HG02588 (cell line): Measurements from ENCODE around the gene RHEBL1.

Experiments
- ATAC-seq: cut with Tn5 transposase; IDR thresholded peaks from one replicate; pipeline ENCODE4 v1.9.1; 2021; ENCODE audit warnings: mild to moderate bottlenecking, moderate library complexity; ENCODE audit not compliant: unreplicated experiment

The RHEBL1 gene

DNA sequence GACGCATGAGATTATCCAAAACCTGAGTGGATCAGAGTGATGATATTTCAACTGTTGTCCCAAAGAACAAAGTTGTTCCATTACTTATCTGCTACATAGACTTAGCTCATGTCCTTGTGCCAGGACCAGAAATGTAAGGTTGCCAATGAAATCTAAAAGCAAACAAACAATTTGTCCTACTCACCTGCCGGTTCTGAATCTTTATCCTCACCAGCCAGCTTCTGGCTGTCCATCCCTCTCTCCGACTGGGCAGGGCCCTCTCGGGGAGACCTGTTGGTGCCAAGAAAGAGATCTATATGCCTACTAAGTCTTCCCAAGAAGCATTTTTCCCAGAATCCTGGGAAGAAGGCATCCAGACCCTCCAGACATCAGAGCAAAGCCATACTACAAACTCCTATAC is 14.7 kb downstream of the RHEBL1 start:
- ATAC-seq: no peak

DNA sequence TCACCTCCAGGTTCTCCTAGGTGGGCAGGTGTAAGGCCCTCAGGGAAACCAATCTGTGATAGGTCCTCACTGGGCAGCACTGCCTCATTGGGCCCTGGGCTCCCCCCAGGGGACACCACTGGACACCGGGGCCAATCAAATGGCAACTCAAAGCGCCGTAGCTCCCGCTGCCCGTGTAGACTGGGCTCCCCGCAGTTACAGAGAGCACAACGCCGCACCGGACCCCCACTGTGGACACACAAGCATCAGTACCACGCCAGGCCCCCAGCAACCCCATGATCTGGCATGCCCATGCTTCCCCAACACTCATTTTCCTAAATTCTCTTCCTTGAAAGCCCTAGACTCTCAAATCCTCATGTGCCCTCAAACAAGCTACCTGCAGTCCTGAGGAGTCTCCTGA is 15.3 kb downstream of the RHEBL1 start:
- ATAC-seq: no peak

DNA sequence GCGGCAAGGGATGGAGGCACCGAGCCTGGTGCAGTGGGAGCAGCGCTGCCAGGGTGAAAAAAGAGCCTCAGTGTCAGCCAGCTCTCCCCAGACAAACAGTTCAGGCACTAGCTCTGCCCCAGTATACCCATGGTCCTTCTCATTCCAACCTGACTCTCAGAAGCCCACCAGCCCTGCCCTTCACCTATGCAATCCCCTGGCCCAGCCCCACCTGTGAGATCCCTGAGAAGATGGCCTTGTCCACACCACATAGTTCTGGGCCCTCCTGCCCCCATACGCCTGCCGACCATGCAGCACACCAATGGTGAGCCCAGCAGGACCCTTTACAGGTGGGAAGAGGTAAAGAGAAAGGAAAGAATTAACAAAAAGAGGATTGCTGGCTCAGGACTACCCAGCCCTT is 15.7 kb downstream of the RHEBL1 start:
- ATAC-seq: no peak

DNA sequence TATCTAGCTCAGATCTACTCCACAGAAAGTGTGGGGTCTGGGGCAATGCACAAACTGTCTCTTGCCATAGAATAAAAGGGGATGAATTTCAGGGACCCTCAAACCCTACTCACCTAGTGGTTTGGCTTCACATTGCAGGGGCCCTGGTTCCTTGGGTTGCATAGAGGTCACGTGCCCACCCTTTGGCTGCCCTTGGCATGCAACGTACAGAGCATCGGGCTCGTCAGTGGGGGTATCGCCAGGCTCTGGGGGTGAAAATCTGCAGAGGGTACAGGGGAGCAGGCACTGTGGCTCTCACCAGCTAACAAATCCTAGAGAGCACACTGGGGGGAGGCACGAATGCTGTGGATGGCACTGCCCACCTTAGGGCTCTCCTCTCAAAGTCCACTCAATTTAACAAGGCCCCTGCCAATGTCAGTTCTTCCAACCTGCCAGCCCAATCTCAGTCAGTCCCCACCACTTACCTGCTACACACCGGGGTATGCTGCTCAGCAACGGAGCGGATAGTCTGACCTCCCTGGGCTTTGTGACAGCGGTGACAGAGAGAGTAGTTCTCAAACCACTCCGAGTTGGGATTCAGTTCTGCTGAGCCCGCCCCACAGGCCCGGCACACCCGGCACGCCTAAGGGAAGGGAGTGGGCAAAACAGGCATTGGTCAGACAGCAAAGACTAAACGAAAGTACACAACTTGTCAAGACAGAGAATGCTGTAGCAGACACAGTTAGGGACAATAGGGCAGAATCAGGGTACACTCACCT is 17.1 kb downstream of the RHEBL1 start:
- no peak for ATAC-seq

DNA sequence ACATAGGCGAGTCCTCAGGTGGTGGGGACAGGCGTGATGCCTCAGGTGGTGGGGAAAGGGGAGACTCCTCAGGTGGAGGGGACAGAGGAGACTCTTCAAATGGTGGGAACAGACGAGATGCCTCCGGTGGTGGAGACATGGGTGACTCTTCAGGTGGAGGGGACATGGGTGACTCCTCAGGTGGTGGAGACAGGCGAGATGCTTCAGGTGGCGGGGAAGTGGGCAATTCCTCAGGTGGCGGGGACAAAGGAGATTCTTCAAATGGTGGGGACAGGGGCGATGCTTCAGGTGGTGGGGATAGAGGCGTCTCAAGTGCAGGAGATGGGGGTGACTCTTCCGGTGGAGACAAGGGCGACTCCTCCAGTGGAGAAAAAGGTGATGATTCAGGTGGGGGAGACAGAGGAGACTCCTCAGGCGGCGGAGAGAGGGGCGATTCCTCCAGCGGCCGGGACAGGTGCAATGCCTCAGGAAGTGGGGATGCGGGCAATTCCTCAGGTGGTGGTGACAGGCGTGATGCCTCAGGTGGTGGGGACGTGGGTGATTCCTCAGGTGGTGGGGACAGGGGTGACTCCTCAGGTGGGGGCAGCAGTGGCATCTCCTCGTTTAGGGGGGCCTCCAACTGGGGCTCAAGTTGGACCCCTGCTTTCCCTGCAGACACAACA is 17.9 kb downstream of the RHEBL1 start:
- ATAC-seq: no peak

DNA sequence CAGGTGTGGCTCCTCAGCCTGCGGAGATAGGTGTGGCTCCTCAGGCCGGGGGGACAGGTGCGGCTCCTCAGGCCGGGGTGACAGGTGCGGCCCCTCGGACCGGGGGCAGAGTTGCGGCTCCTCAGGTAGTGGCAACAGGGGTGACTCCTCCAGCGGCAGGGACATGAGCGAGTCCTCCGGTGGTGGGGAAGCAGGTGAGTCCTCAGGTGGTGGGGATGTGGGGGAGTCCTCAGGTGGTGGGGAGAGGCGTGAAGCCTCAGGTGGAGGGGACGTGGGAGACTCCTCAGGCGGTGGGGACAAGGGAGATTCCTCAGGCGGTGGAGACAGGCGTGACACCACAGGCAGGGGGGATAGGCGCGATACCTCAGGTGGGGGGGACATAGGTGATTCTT is 18.4 kb downstream of the RHEBL1 start:
- ATAC-seq: no peak

DNA sequence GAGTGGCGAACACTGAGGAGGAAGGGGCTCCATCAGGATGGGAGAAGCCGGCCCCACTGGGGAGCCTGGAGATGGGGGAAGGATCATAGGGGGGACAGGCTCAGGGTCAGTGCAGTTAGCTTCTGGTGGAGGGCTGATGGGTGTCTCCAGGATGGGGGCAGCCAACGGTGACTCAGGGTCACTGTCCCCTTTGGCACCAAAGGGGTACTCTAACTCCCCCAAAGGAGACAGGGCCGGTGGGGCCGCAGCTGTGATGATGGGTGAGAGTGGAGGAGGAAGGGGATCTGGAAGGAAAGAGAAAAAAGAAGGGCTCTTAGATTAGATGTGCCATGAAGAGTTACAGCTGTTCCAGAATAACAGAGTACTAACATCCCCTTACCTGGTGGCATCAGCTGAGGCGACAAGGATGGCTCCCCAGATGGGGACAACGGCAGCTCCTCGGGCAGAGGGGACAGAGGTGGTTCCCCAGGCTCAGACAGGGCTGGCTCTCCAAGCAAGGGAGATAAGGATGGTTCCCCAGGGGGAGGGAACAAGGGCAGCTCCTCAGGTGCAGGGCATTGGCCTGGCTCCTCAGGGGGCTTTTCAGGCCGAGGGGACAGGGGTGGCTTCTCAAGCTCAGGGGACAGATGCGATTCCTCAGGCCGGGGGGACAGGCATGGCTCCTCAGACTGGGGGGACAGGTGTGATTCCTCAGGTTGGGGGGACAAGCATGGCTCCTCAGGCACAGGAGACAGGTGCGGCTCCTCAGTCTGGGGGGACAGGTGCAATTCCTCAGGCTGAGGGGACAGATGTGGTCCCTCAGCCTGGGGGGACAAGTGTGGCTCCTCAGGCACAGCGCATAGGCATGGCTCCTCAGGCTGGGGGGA is 19.0 kb downstream of the RHEBL1 start:
- ATAC-seq: no peak

DNA sequence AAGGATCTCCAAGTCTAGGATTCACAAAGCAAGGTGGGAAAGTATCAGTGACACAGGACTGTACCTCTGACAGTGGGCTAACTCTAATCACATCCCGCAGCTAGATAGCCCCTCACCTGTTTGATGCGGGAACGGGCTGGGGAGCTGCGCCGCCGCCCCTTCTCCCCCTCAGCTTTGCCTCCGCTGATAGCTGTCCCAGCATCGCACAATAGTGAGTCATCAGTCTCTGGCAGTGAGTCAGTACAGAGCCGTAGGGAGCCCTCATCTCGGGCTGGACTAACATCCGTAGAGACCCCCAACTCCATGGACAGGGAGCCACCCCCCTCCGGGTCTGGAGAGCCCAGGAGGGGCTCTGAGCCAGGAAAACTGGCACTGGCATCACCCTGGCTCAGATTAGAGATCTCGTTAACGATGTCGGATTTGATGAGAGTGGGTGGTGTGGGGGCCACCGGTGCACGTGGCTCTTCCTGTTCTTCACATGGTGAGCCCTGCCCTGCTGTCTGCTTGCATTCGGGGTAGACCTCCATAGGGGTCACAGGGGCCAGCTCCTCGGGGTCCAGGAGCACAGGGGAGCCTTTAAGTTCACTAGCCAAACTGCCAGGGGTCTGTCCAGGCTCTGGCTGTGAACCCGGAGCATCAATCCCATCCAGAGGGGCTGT is 20.1 kb downstream of the RHEBL1 start:
- no peak for ATAC-seq

DNA sequence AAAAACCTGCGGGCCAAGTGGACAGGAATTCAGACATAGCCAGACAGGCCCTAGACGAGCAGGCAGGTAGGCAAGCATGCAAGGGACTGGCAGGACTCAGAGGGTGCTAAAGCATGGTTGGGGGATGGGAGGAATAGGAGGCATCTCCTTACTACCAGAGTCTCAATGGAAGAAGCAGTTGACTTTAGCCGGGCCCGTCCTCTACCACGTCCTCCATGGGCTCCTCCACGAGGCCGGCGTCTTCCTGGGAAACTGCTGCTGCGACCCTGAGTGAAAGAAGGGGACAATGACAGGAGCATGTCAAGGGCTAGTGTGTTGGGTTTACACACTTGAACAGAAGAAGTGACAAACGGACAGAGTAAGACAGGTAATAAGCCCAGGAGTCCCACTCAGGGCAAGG is 20.8 kb downstream of the RHEBL1 start:
- ATAC-seq: no peak

DNA sequence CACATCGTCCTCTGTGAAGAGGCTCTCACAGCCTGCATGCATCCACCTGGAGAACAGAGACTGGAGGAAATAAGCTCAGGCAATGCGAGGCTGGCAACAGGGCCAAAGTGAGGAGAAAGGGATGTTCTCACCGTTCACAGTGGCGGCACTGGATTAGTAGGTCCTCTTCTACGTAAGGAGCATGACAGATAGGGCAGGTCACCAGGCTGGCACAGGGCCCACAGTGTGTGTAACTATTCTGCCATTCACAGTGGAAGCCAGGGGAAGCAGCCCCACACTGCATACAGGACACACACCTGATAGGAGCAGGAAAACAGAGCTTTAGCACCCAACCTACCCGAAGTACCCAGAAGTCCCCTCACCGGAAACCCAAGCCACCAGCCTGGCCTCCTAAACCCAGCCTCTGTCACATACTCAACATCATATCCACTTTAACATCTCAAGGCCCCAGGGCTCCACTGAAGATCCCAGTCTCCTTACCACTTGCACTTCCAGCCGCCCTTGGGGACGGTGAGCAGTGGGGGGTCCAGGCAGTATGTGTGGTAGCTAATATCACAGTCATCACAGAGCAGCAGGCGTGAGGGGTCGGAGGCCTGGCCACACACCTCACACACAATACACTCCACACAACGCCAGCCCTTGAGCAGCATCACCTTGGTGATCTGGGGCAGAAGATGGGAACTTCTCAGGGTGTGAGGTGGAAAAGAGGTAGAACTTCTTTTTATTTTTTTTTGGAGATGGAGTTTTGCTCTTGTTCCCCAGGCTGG is 23.5 kb downstream of the RHEBL1 start:
- no peak for ATAC-seq

DNA sequence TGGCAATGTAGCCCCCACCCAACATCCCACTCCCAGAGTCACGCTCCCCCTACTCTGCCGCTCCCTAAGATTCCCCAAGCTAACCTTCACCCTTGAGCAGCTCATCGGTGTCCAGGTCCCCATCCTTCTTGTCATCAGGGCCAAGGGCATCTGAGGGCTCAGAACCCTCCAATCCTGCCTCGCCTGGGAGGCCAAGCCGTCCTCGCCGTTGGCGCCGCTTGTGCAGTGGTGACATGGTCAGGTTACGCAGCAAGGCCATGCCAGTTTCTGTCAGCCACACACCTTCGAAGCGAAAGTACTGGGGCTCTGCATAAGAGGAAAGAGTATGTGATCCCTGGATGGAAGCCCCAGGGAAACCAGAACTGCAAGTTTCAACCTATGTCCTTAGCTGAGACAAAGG is 25.1 kb downstream of the RHEBL1 start:
- ATAC-seq: no peak

DNA sequence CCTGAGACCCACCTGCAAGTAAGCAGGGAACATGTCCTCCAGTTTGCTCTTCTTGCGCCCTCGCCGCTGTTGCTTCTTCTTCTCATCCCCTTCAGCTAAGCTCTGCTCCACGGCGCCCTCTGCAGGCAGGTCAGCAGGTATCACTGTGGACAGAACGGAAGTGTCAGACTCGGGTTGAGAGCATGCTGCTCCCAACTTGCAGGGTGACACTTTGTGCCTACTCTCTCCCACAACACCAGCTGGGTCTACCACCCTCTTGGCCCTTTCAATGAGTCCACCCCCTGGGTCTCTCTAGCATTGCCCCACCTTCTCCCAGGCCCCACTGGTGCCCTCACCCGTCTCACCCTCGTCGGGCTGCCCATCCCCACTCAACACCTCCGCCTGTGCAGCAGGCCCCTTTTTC is 25.9 kb downstream of the RHEBL1 start:
- ATAC-seq: no peak

DNA sequence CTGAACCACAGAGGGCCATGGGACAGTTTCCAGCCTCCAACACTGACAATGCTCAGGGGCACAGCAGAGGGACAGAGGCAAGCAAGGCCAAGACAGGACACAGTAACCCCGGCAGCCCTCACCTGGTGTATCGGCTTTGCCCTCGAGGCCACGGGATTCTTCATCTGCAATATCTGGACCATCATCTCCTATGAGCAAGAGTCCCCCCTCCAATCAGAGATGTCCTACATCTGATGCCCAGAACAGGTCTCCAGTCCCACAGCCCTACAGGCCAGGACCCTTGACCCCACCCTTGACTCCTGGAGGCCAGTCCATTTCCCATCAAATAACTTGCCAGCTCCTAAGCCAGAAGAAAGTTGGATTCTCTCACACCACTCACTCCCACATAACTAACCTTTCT is 26.5 kb downstream of the RHEBL1 start:
- ATAC-seq: no peak

DNA sequence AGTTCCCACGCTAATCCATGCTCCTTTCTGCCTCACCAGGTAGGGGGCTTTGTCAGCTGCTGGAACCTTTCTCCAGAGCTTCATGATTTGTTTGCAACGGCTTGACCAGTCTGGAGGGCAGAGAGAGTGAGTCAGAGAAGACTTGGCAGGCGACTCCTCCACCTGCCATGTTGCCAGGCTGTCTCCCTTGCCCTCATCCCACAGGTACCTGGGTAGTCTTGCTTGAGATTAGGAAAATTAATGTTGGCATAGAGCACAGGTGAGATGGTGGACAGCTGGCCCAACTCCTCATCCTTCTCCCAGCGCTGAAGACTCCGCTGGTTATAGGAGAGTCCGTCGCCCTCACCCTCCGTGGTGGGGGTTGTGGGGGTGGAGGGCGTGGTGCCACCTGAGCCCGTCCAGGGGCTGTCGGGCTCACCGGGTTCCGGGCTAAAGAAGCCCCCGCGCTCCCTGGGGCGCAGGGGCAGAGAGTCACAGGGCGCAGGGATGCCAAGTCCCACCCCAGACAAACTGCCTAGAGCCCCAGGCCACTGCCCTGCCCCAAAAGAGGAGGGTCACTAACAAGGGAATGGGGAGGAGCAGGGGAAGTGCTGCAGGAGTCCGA is 27.8 kb downstream of the RHEBL1 start:
- ATAC-seq: no peak

DNA sequence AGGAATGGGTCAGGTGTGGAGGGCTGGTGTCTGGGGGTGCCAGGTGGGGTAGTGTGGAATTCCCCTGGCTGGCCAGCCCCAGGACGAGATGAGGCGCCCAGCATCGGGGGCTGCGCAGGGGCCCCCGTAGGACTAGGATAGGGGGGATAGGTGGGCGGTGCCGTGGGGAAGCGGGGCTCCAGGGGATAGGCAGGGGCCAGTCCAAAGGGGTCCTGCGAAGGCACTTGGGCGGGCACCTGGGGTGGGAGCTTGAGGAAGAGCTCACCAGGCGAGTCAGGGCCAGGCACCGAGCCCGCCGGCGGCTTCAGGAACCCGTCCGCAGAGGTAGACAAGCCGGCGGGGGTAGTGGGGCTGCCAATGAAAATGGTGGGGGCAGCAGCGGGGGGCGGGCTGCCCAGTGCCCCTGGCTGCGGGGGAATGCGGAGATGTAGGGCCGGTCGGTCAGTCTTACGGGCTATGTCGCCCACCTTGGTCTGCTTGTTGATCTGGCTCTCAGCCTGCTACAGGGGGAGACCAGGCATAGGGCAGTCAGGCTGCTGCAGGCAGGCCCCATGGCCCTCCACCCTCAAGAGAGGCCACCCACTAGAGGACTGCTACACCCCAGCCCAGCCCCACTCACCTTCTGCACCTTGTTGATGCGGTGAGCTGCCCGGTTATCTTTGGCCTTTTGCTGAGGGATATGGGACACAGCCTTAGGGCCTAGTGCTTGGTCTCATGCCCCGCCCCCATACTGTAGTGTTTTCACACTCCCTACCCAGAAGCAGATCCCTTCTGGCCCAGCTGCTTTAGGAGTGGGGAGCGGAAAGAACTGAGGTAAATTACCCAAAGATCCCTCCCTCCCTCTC is 28.5 kb downstream of the RHEBL1 start:
- ATAC-seq: no peak

DNA sequence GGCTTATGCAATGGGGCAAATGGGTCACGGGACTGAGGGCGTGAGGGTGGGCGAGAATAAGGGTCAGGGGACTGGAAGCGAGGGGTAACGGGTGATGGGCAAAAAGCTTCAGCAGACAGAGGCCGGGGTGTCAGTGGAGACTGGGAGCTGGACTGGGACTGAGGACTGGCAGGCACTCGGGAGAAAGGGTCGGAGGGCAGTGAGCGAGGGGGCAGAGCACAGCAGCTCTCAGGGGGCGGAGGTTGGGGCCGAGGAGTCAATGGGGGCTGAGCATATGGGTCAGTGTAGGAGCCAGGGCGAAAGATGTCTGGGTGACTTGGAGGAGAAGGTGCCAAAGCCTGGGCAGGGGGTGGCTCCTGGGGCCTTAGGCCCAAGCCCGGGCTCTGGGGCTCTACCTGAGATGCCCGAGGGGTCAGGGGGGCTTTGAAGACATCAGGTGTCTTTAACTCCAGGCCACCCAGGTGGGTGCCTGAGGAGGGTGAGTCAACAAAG is 29.4 kb downstream of the RHEBL1 start:
- ATAC-seq: no peak

DNA sequence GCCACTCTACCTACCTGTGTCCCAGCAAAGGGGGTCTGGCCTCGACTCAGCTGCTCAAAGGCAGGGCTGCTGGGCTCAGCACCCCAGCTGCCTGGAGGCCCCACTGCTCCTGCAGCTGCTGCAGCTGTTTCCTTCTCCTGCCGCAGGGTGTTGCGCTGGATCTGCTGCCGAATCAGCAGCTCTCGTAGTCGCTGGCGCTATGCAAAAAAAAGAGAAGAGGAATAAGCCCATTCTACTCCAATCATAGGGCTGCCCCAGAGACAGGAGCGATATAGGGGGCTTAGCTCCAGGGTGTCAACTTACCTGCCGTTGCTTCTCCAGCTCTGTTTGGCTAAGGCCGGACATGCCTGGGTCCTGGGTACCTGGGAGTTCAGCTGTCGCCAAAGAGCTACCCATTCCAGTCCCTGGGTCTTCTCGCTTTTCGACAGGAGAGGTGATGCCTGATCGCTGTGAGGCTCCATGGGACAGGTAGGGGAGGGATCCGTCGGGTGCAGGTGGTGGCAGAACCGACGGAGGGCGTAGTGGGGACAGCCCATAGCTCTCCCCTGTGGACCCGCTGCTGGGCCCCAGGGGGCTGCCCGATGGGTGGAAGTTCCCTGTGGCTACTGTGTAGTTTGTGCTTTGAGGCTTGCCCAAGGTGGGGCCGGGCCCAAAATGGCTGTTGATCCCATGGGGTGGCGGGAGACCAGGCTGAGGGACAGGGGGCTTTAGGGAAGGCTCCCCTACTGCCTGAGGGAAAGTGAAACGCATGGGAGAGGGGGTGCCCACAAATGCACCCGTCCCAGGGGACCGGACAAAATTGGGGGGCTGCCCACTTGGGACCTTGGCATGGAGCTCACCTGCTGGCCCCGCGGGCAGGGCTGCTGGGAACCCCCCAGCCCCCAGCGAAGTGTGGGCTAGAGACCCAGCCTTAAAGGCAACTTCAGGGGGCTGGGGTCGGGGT is 30.1 kb downstream of the RHEBL1 start:
- no peak for ATAC-seq
